ENCODE data around the gene ALDH1A2.

GRCh38 chr15:57953874-57954273 is 111.6 kb downstream of the ALDH1A2 start:
- TF ChIP-seq EZH2 (IDR thresholded peaks at IDR 0.05) (no peak), CTCF (IDR thresholded peaks at IDR 0.05) (no peak), EZH2phosphoT487 (IDR thresholded peaks at IDR 0.05) (no peak)
